ENCODE data around the gene ZNF254. TPM values are rescaled to one million over a fixed set of nuclear protein-coding genes. Genes with fewer than 3 reads are reported as not detected.
"Not testable (repeated sequence)": the region's sequence is repeated elsewhere in the genome, so short reads cannot be mapped to it uniquely, and the experiment has no call there.

Gene ZNF254
- polyA plus RNA-seq, 6 donors from 2014 or later, result 6.6 to 13.1 (median 11.2) TPM

GRCh38 chr19:24060687-24061356 lies 26.2 kb upstream of the ZNF254 start:
- no peak for DNase-seq
- no peaks in the 10 kb centered on the region for H3K27me3 Mint-ChIP-seq
- H3K36me3 Mint-ChIP-seq, result peaks cover 9 to 20% of the 10 kb centered on the region in 2 donors
- no peak for ATAC-seq (ENCODE audit: low read depth in 2 of 2)
- H3K4me1 Mint-ChIP-seq, result peaks cover 0 to 5% (median 0%) of the 10 kb centered on the region in 3 donors
- no peaks in the 10 kb centered on the region for H3K9me3 Mint-ChIP-seq
- H3K4me3 Mint-ChIP-seq, result no peak overlapping the region
- peak overlapping the region in 2 of 6 donors; percentile 69 to 81 for H3K27ac Mint-ChIP-seq

- Mint-ChIP-seq H3K4me1 (peaks cover 0 to 6% (median 0%) of the 10 kb centered on the region in 3 donors), H3K36me3 (peaks cover 13 to 18% of the 10 kb centered on the region in 2 donors), H3K27me3 (no peaks in the 10 kb centered on the region), H3K9me3 (no peaks in the 10 kb centered on the region), H3K4me3 (no peak overlapping the region), H3K27ac (no peak overlapping the region)
- no peak for ATAC-seq (ENCODE audit: low read depth in 2 of 2)
- DNase-seq, result no peak
Measured at GRCh38 chr19:24062190-24062589, 24.8 kb upstream of the ZNF254 start.

- ATAC-seq (ENCODE audit: low read depth in 2 of 2), result no peak
- Mint-ChIP-seq H3K4me3 (no peak overlapping the region), H3K36me3 (peaks cover 14 to 28% of the 10 kb centered on the region in 2 donors), H3K9me3 (no peaks in the 10 kb centered on the region), H3K27me3 (no peaks in the 10 kb centered on the region), H3K4me1 (peaks cover 0 to 6% (median 0%) of the 10 kb centered on the region in 3 donors), H3K27ac (no peak overlapping the region)
- no peak for DNase-seq
Measured at GRCh38 chr19:24063295-24063694, 23.7 kb upstream of the ZNF254 start.

GRCh38 chr19:24064175-24064574 lies 22.8 kb upstream of the ZNF254 start:
- Mint-ChIP-seq H3K4me1 (peaks cover 0 to 10% (median 0%) of the 10 kb centered on the region in 3 donors), H3K27ac (peak overlapping the region in 1 of 6 donors; percentile 70), H3K27me3 (no peaks in the 10 kb centered on the region), H3K36me3 (peaks cover 8 to 26% of the 10 kb centered on the region in 2 donors), H3K9me3 (no peaks in the 10 kb centered on the region), H3K4me3 (no peak overlapping the region)
- no peak for DNase-seq
- no peak for ATAC-seq (ENCODE audit: low read depth in 2 of 2)

GRCh38 chr19:24065243-24065642 lies 21.7 kb upstream of the ZNF254 start:
- ATAC-seq (ENCODE audit: low read depth in 2 of 2), result no peak
- Mint-ChIP-seq H3K27me3 (no peaks in the 10 kb centered on the region), H3K27ac (peak overlapping the region in 2 of 6 donors; percentile 53 to 82), H3K36me3 (peaks cover 5 to 23% of the 10 kb centered on the region in 2 donors), H3K9me3 (no peaks in the 10 kb centered on the region), H3K4me3 (peak overlapping the region in 1 of 8 donors; percentile 37), H3K4me1 (peaks cover 0 to 10% (median 0%) of the 10 kb centered on the region in 3 donors)
- no peak for DNase-seq

- ATAC-seq (ENCODE audit: low read depth in 2 of 2) (no peak), DNase-seq (no peak)
- no peak overlapping the region for H3K4me3 Mint-ChIP-seq
- no peaks in the 10 kb centered on the region for H3K9me3 Mint-ChIP-seq
- H3K27ac Mint-ChIP-seq, result peak overlapping the region in 1 of 6 donors; percentile 53
- H3K36me3 Mint-ChIP-seq, result peaks cover 5 to 23% of the 10 kb centered on the region in 2 donors
- peaks cover 0 to 10% (median 0%) of the 10 kb centered on the region in 3 donors for H3K4me1 Mint-ChIP-seq
- no peaks in the 10 kb centered on the region for H3K27me3 Mint-ChIP-seq
Measured at GRCh38 chr19:24065865-24066604, 21.0 kb upstream of the ZNF254 start.

- Mint-ChIP-seq H3K36me3 (peaks cover 5 to 35% of the 10 kb centered on the region in 2 donors), H3K9me3 (peaks cover 0 to 3% (median 0%) of the 10 kb centered on the region in 7 donors), H3K4me1 (peaks cover 0 to 10% (median 0%) of the 10 kb centered on the region in 3 donors), H3K27ac (peak overlapping the region in 1 of 6 donors; percentile 34), H3K27me3 (no peaks in the 10 kb centered on the region), H3K4me3 (no peak overlapping the region)
- ATAC-seq (ENCODE audit: low read depth in 2 of 2), result no peak
- no peak for DNase-seq
Measured at GRCh38 chr19:24069905-24070657, 16.9 kb upstream of the ZNF254 start.

- Mint-ChIP-seq H3K27me3 (no peaks in the 10 kb centered on the region), H3K9me3 (peaks cover 0 to 6% (median 0%) of the 10 kb centered on the region in 7 donors), H3K4me1 (peaks cover 0 to 9% (median 0%) of the 10 kb centered on the region in 3 donors), H3K4me3 (no peak overlapping the region), H3K36me3 (peaks cover 5 to 42% of the 10 kb centered on the region in 2 donors), H3K27ac (peak overlapping the region in 1 of 6 donors; percentile 56)
- ATAC-seq (ENCODE audit: low read depth in 2 of 2) (no peak), DNase-seq (no peak)
Measured at GRCh38 chr19:24071078-24071477, 15.9 kb upstream of the ZNF254 start.

GRCh38 chr19:24072720-24073119 lies 14.3 kb upstream of the ZNF254 start:
- H3K27me3 Mint-ChIP-seq, result no peaks in the 10 kb centered on the region
- H3K36me3 Mint-ChIP-seq, result peaks cover 0 to 40% of the 10 kb centered on the region in 2 donors

GRCh38 chr19:24073807-24074206 lies 13.2 kb upstream of the ZNF254 start:
- no peaks in the 10 kb centered on the region for H3K27me3 Mint-ChIP-seq
- peaks cover 0 to 10% (median 0%) of the 10 kb centered on the region in 3 donors for H3K4me1 Mint-ChIP-seq
- no peak overlapping the region for H3K4me3 Mint-ChIP-seq
- H3K9me3 Mint-ChIP-seq, result peaks cover 0 to 6% (median 0%) of the 10 kb centered on the region in 7 donors
- H3K27ac Mint-ChIP-seq, result no peak overlapping the region
- H3K36me3 Mint-ChIP-seq, result peaks cover 5 to 29% of the 10 kb centered on the region in 2 donors
- ATAC-seq (ENCODE audit: low read depth in 2 of 2), result no peak
- no peak for DNase-seq

More at GRCh38 chr19:24072720-24073119, 14.3 kb upstream of the ZNF254 start:
- H3K4me3 Mint-ChIP-seq, result no peak overlapping the region
- no peak overlapping the region for H3K27ac Mint-ChIP-seq
- H3K4me1 Mint-ChIP-seq, result peaks cover 0 to 14% (median 0%) of the 10 kb centered on the region in 3 donors
- H3K9me3 Mint-ChIP-seq, result peaks cover 0 to 6% (median 0%) of the 10 kb centered on the region in 7 donors
- ATAC-seq (ENCODE audit: low read depth in 2 of 2) (no peak), DNase-seq (no peak)

GRCh38 chr19:24074720-24075454 lies 12.1 kb upstream of the ZNF254 start:
- Mint-ChIP-seq H3K4me3 (no peak overlapping the region), H3K27me3 (no peaks in the 10 kb centered on the region), H3K9me3 (peaks cover 0 to 6% (median 0%) of the 10 kb centered on the region in 7 donors), H3K4me1 (peaks cover 0 to 15% (median 0%) of the 10 kb centered on the region in 3 donors), H3K36me3 (peaks cover 5 to 34% of the 10 kb centered on the region in 2 donors), H3K27ac (peak overlapping the region in 2 of 6 donors; percentile 26 to 28)
- DNase-seq (no peak), ATAC-seq (ENCODE audit: low read depth in 2 of 2) (no peak)

- H3K4me1 Mint-ChIP-seq, result peaks cover 0 to 15% (median 2%) of the 10 kb centered on the region in 3 donors
Measured at GRCh38 chr19:24075530-24075929, 11.5 kb upstream of the ZNF254 start.

More at GRCh38 chr19:24075530-24075929, 11.5 kb upstream of the ZNF254 start:
- ATAC-seq (ENCODE audit: low read depth in 2 of 2); H3K27me3 Mint-ChIP-seq; DNase-seq; H3K4me3 Mint-ChIP-seq; H3K9me3 Mint-ChIP-seq: not testable (repeated sequence)
- Mint-ChIP-seq H3K36me3 (peaks cover 5 to 35% of the 10 kb centered on the region in 2 donors), H3K27ac (peak overlapping the region in 1 of 6 donors; percentile 26)
